NCI-H82 treated with DMSO at 0.1 percent for 48 hours (cell line): ENCODE measurements around the gene STAT1.

Experiments used
- DNase-seq: peaks from one replicate; lab custom pipeline; 2025; ENCODE audit not compliant: unreplicated experiment; lab: John Stamatoyannopoulos, UW

STAT1 gene

DNA sequence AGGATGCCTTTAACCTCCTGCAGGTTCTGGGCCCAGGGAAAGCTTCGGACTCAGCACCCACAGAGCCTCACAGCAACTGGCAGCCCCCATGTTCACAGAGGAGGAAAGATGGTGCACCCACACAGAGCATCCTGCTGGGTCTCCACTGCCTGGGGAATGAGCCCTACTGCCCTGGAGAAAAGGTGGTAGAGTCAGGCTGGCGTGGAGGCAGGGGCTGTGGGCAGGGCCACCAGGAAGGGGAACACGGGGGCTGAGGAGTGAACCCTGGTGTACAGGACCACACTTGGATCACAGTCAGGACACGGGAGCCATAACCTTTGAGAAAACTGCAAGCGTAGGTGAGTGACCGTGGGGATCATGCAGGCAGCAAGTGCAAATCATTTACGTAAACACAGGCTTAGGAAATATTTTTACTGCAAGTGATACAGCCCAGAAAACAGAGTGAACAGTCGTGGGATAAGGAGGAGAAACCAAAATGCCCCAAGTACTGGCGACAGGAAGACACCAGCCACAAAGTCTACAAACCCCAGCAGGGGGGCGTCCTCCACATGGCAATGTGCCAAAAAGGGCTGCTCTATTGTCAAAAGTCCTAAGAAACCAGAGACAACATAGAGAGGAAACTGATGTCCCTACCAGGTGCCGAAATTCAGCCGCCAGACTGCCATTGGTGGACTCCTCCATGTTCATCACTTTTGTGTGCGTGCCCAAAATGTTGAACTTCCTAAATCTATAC is 27.6 kb downstream of the STAT1 start:
- DNase-seq, result no peak

DNA sequence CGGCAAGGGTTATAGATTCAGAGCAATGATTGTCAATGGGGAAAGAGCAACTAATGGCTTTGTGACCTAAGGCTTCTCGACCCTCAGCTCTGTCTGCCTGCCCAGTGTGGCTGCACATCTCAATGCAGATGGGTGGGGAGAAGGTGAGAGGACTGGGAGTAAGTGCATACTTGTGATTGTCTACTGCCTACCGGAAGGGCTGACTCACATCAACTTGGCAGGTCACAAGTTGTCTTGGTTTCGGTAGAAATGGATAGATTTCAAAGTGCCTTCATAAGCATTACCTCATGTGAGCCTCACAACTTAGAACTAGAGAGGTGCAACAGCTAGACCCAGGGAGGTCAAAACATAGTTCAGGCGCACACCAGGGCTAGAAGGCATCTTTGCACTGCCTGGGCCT is 29.4 kb downstream of the STAT1 start:
- DNase-seq, result no peak

GRCh38 chr2:190982262-190983034 is 31.5 kb downstream of the STAT1 start:
- no peak for DNase-seq

GRCh38 chr2:190981733-190982132 is 32.2 kb downstream of the STAT1 start:
- no peak for DNase-seq

DNA sequence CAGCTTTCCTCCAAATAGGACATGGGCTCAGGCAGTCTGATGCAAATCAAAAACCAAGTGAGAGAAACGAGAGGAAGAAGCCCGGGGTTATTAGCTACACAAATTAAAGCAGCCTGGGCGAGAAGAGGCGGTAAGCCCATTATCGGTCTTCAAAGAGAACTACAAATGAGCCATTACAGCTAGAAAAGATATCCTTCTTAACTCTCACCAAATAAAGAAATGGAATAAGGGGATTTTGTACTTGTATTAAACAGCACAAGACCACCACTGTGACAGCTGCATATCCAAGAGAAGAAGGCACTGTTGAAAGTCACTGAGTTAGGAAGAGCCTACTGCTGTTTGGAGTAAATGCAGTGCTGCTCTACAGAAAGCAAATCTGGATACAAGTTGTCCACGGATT is 32.6 kb downstream of the STAT1 start:
- no peak for DNase-seq

- DNase-seq, result no peak
These were observed 33.3 kb downstream of the STAT1 start for GRCh38 chr2:190980630-190981209.

- no peak for DNase-seq
These were observed 33.9 kb downstream of the STAT1 start for GRCh38 chr2:190979906-190980629.

DNA sequence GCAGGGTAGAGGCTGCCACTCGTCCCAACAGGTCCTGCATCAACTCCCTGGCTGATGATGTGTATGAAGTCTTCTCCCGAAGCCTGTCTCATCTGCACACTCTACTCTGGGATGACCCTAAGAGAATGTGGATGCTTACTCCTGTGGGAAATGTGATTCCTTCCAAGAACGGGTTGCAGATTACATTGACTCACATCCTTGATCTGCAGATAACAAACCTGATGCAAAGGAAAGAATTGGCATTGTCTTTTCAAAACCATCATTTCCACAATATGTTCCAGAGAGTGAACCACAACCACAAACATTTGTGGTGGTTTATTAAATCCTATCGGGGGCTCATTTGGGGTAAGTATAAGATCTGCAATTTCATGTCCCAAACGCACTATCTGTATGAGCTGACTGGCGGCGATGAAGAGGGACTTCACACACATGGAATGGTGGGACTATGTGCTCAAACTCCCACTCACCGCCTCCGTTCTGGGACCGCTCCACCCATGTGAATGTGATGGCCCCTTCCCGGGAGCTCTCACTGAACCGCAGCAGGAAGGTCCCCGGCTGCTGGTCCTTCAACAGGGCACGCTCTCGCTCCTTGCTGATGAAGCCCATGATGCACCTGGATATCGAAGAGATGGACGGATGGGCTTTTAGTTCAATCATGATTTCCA is 35.5 kb downstream of the STAT1 start:
- no peak for DNase-seq

- DNase-seq, result no peak
These were observed 36.5 kb downstream of the STAT1 start for GRCh38 chr2:190977505-190977904.

DNA sequence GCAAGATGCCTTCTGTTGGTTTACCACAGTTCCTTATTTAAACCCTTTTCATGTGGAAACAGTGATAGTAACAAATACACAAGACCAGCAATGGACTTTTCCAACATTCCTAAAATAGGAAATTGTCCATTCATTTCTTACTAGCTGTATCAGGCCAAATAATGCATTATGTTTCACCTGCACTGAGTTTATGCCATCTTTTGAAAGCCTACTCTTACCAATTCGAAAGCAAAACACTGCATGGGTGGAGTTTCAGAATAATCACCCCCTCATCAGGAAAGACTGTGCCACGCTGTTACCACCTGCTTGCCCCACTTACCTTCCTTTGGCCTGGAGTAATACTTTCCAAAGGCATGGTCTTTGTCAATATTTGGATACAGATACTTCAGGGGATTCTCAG is 37.5 kb downstream of the STAT1 start:
- no peak for DNase-seq

GRCh38 chr2:190974629-190975361 is 39.2 kb downstream of the STAT1 start:
- no peak for DNase-seq

- no peak for DNase-seq
These were observed 40.0 kb downstream of the STAT1 start for GRCh38 chr2:190973726-190974628.

- no peak for DNase-seq
These were observed 40.7 kb downstream of the STAT1 start for GRCh38 chr2:190973262-190973661.

GRCh38 chr2:190972846-190973245 is 41.1 kb downstream of the STAT1 start:
- no peak for DNase-seq

- DNase-seq, result no peak
These were observed 41.8 kb downstream of the STAT1 start for GRCh38 chr2:190972213-190972612.

GRCh38 chr2:190970873-190971506 is 43.0 kb downstream of the STAT1 start:
- DNase-seq, result no peak

- no peak for DNase-seq
These were observed 43.8 kb downstream of the STAT1 start for GRCh38 chr2:190970160-190970559.

DNA sequence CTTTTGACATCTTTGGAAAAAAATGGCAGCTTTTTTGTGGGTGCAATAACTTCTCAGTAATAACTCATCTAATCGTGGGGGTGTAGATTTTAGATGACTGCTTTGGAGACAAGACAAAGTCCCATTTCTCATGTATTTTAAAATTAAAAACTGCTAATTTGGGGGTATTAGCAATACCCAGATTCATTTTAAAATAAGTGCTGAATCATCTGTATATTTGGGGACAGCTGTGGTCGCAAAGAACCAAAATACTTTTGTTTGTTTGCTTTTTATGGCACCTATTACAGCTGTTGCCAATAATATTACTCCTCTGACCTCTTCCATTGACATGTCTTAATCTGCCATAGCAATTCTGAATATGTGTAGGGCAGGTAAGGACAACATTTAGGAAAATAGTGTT is 45.4 kb downstream of the STAT1 start:
- DNase-seq, result no peak
